ENCODE data around the gene NRIP2.

DNA sequence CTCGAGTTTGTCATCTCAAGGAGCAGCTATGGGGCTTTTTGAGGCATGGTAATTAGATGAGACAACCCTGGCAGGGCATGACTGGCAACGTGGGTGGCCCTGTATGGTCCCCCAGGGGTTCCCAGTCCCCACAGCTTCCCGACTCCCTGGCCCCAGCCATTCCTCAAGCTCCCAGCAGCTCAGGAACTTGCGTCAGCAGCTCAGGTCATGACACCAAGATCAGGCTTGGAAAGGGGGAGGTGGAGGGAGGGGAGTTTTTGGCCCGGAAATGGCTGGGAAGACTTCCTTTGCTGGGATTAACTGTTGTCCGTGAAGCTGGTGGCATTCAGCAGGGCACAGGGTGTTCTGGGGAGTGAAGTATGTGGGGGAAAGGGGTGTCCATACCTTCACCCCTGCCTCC, 10.4 kb upstream of the NRIP2 start:
- no peak for TF ChIP-seq PKNOX1 (IDR thresholded peaks at IDR 0.05)
- TF ChIP-seq ELF4 (IDR thresholded peaks at IDR 0.05), result no peak
- no peak for TF ChIP-seq SUZ12 (IDR thresholded peaks at IDR 0.05)
- no peak for TF ChIP-seq FOXM1 (IDR thresholded peaks at IDR 0.05; ENCODE audit: borderline replicate concordance)
- TF ChIP-seq L3MBTL2 (conservative IDR thresholded peaks at IDR 0.05), result no peak
- no peak for TF ChIP-seq FOXK2 (IDR thresholded peaks at IDR 0.05)
- TF ChIP-seq BHLHE40 (IDR thresholded peaks at IDR 0.05; ENCODE audit: borderline replicate concordance), result no peak
